ENCODE measurements around the gene H1-8.
"Not testable (repeated sequence)": the region's sequence is repeated elsewhere in the genome, so short reads cannot be mapped to it uniquely, and the experiment has no call there.

H1-8 gene

GRCh38 chr3:129515108-129515820 lies 27.7 kb upstream of the H1-8 start:
- DNase-seq (ENCODE audit: low read depth, low spot score) = not testable (repeated sequence)

GRCh38 chr3:129515821-129516432 lies 27.0 kb upstream of the H1-8 start:
- not testable (repeated sequence) for DNase-seq (ENCODE audit: low read depth, low spot score)

- no peak for DNase-seq (ENCODE audit: low read depth, low spot score)
Observed at GRCh38 chr3:129517516-129517915, 25.5 kb upstream of the H1-8 start.

- no peak for DNase-seq (ENCODE audit: low read depth, low spot score)
Observed at GRCh38 chr3:129518038-129518561, 24.9 kb upstream of the H1-8 start.

- DNase-seq (ENCODE audit: low read depth, low spot score) = no peak
Observed at GRCh38 chr3:129518581-129518980, 24.4 kb upstream of the H1-8 start.

- no peak for DNase-seq (ENCODE audit: low read depth, low spot score)
Observed at GRCh38 chr3:129519449-129519848, 23.5 kb upstream of the H1-8 start.

GRCh38 chr3:129519896-129520715 lies 22.9 kb upstream of the H1-8 start:
- no peak for DNase-seq (ENCODE audit: low read depth, low spot score)

GRCh38 chr3:129520960-129521359 lies 22.0 kb upstream of the H1-8 start:
- no peak for DNase-seq (ENCODE audit: low read depth, low spot score)

GRCh38 chr3:129521611-129522010 lies 21.4 kb upstream of the H1-8 start:
- DNase-seq (ENCODE audit: low read depth, low spot score) = no peak

- no peak for DNase-seq (ENCODE audit: low read depth, low spot score)
Observed at GRCh38 chr3:129522953-129523352, 20.0 kb upstream of the H1-8 start.

GRCh38 chr3:129524081-129524480 lies 18.9 kb upstream of the H1-8 start:
- no peak for DNase-seq (ENCODE audit: low read depth, low spot score)

- no peak for DNase-seq (ENCODE audit: low read depth, low spot score)
Observed at GRCh38 chr3:129525341-129525968, 17.5 kb upstream of the H1-8 start.

GRCh38 chr3:129526121-129526900 lies 16.7 kb upstream of the H1-8 start:
- DNase-seq (ENCODE audit: low read depth, low spot score) = peak; percentile 66

- DNase-seq (ENCODE audit: low read depth, low spot score) = no peak
Observed at GRCh38 chr3:129527262-129527661, 15.7 kb upstream of the H1-8 start.

GRCh38 chr3:129528589-129529100 lies 14.3 kb upstream of the H1-8 start, which contains the start of gene RHO:
RHO (plus strand) TSS chr3:129528639; CDS start chr3:129528734, 95 bp downstream.
- DNase-seq (ENCODE audit: low read depth, low spot score) = no peak

- no peak for DNase-seq (ENCODE audit: low read depth, low spot score)
Observed at GRCh38 chr3:129529436-129530210, 13.4 kb upstream of the H1-8 start.

- no peak for DNase-seq (ENCODE audit: low read depth, low spot score)
Observed at GRCh38 chr3:129530251-129530791, 12.7 kb upstream of the H1-8 start.

- DNase-seq (ENCODE audit: low read depth, low spot score) = no peak
Observed at GRCh38 chr3:129530821-129531220, 12.2 kb upstream of the H1-8 start.

GRCh38 chr3:129531699-129532098 lies 11.3 kb upstream of the H1-8 start:
- DNase-seq (ENCODE audit: low read depth, low spot score) = no peak

- DNase-seq (ENCODE audit: low read depth, low spot score) = no peak
Observed at GRCh38 chr3:129532261-129532660, 10.7 kb upstream of the H1-8 start.

All from brain pericyte (primary cell).